ENCODE measurements around the gene MYEOV. TPM values are rescaled to one million over a fixed set of nuclear protein-coding genes. Genes with fewer than 3 reads are reported as not detected.

The MYEOV gene
- total RNA-seq, 1 experiment from 2014 or later = 1.4 TPM

DNA sequence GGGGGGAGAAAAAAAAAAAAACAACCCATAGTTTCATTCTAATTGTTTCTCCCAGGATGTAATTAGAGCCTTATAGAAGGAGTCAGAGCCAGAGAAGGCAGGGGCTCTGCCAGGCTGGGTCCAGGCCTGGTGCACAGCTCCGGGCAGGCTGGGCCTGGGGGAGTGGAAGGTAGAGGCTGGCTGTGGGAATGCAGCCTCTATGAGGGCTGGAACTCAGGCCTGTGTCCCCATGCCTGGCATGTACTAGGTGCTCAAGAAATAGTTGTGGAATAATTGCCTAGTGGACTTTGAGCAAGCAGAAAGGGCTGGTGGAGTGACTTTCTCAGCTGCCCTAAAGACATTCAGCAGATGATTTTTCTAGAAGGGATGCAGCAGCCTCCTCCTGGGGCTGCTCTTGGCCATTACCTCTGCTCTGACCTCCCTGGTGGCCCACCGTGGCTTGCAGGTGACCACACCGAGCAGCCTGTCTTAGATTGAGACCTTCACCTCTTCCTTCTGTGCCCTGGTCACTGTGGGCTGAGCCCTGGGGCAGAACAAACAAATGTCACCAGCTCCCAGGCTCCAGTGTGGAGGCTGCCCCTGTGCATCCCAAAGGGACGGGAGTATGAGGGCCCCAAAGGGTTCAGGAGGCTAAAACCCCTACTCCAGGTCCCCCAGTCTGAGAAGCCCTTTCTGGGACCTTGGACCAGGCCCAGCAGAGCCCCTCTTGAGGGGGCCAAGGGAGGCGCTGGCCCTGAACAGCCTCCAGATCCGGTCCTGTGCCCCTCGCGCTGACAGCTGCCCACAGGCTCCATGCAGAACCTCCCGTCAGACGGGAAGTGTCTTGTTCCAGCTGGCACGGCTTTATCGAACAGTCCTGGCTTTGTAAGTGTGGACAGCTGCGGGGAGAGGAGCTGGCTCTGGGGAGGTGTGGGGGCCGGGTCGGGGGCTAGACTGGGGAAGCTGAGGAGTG is 18.8 kb downstream of the MYEOV start:
- Mint-ChIP-seq H3K27me3 (ENCODE audit: low read depth) (no peaks in the 10 kb centered on the region), H3K27ac (no peak overlapping the region), H3K4me1 (no peaks in the 10 kb centered on the region), H3K4me3 (no peak overlapping the region), H3K9me3 (no peaks in the 10 kb centered on the region), H3K36me3 (no peaks in the 10 kb centered on the region)
- ChIA-PET POLR2A (no interaction called here), CTCF (interaction anchor here (0.7 to 1.7 kb wide), 2 partner anchors 181 to 290 kb away, joined by 3 to 6 read pairs; no protein-coding TSS in a partner anchor)
- TF ChIP-seq IRF2 (CRISPR knock-in tag; IDR thresholded peaks at IDR 0.05; ENCODE audit: borderline replicate concordance, low read depth) = no peak
- TF ChIP-seq HMGA2 (CRISPR knock-in tag; IDR thresholded peaks at IDR 0.05) = no peak
- TF ChIP-seq SP1 (CRISPR knock-in tag; conservative IDR thresholded peaks at IDR 0.05) = no peak
- no peak for TF ChIP-seq ZNF532 (CRISPR knock-in tag; IDR thresholded peaks at IDR 0.05; ENCODE audit: borderline replicate concordance)
- TF ChIP-seq OVOL2 (CRISPR knock-in tag; IDR thresholded peaks at IDR 0.05; ENCODE audit: borderline replicate concordance) = no peak
- no peak for TF ChIP-seq ZNF423 (CRISPR knock-in tag; IDR thresholded peaks at IDR 0.05)
- TF ChIP-seq, protein P1, sequence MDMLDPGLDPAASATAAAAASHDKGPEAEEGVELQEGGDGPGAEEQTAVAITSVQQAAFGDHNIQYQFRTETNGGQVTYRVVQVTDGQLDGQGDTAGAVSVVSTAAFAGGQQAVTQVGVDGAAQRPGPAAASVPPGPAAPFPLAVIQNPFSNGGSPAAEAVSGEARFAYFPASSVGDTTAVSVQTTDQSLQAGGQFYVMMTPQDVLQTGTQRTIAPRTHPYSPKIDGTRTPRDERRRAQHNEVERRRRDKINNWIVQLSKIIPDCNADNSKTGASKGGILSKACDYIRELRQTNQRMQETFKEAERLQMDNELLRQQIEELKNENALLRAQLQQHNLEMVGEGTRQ (CRISPR knock-in tag; IDR thresholded peaks at IDR 0.05) = no peak
- no peak for TF ChIP-seq MYBL2 (CRISPR knock-in tag; IDR thresholded peaks at IDR 0.05)
- no peak for TF ChIP-seq ATF2 (CRISPR knock-in tag; IDR thresholded peaks at IDR 0.05; ENCODE audit: borderline replicate concordance, low read depth)
- no peak for TF ChIP-seq CREB1 (CRISPR knock-in tag; IDR thresholded peaks at IDR 0.05)
- no peak for TF ChIP-seq FOXP1 (CRISPR knock-in tag; IDR thresholded peaks at IDR 0.05; ENCODE audit: borderline replicate concordance)
- no peak for TF ChIP-seq NR1H2 (CRISPR knock-in tag; IDR thresholded peaks at IDR 0.05)
- no peak for TF ChIP-seq RORB (CRISPR knock-in tag; IDR thresholded peaks at IDR 0.05)
- DNase-seq (ENCODE audit: low spot score) (no peak), ATAC-seq (no peak)

GRCh38 chr11:69313992-69314391 is 20.0 kb downstream of the MYEOV start:
- TF ChIP-seq NR2C2 (CRISPR knock-in tag; IDR thresholded peaks at IDR 0.05) (no peak), MXD4 (CRISPR knock-in tag; IDR thresholded peaks at IDR 0.05; ENCODE audit: borderline replicate concordance) (no peak), ATF6 (CRISPR knock-in tag; IDR thresholded peaks at IDR 0.05) (no peak), HMGA2 (CRISPR knock-in tag; IDR thresholded peaks at IDR 0.05) (no peak), CREM (CRISPR knock-in tag; IDR thresholded peaks at IDR 0.05) (no peak), FOXP4 (CRISPR knock-in tag; IDR thresholded peaks at IDR 0.05) (no peak), SMAD3 (CRISPR knock-in tag; IDR thresholded peaks at IDR 0.05; ENCODE audit: borderline replicate concordance) (no peak), ZNF121 (CRISPR knock-in tag; IDR thresholded peaks at IDR 0.05) (no peak)
- TF ChIP-seq, protein P2, sequence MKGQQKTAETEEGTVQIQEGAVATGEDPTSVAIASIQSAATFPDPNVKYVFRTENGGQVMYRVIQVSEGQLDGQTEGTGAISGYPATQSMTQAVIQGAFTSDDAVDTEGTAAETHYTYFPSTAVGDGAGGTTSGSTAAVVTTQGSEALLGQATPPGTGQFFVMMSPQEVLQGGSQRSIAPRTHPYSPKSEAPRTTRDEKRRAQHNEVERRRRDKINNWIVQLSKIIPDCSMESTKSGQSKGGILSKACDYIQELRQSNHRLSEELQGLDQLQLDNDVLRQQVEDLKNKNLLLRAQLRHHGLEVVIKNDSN (CRISPR knock-in tag; IDR thresholded peaks at IDR 0.05) = no peak
- Mint-ChIP-seq H3K27me3 (ENCODE audit: low read depth) (no peaks in the 10 kb centered on the region), H3K9me3 (no peaks in the 10 kb centered on the region), H3K4me3 (no peak overlapping the region), H3K4me1 (no peaks in the 10 kb centered on the region), H3K27ac (no peak overlapping the region), H3K36me3 (no peaks in the 10 kb centered on the region)
- ATAC-seq = no peak
- CTCF ChIA-PET = no interaction called here
- POLR2A ChIA-PET = no interaction called here
- DNase-seq (ENCODE audit: low spot score) = no peak

Measured in WTC11 (cell line).